K562 (cell line): ENCODE data around the gene TERT. TPM values are rescaled to one million over a fixed set of nuclear protein-coding genes. Genes with fewer than 3 reads are reported as not detected.

Experiments
- ATAC-seq: fragments of 200-7000 bp; cut with Tn5 transposase; 3 replicates; pipeline ENCODE4 v1.9.1; 2020; ENCODE audit warnings: moderate library complexity
- BruUV-seq: library from RNA; stranded (reverse); fragments of 400-500 nt; replicated peaks from 2 replicates; lab custom pipeline; 2021; lab: Mats Ljungman, UMichigan
- CTCF ChIA-PET: fragments of 300-600 bp; formaldehyde crosslinking; extraction: SDS; loops from one replicate; lab custom pipeline; 2021; ENCODE audit warnings: low intra/inter-chr PET ratio; lab: Yijun Ruan, JAX
- POLR2A ChIA-PET: fragments of 300-600, 350-650 bp; sonication (Branson Sonifier 250); formaldehyde crosslinking; extraction: SDS; loops from one replicate; lab custom pipeline; 2021; ENCODE audit warnings: antibody characterized with exemption, inconsistent platforms; lab: Yijun Ruan, JAX
- DNase-seq, 4 experiments: peaks; one replicate each; pipeline versions ENCODE4 v3.0.0 to v3.0.0-alpha.2; 2011 to 2018; ENCODE audit warnings: low spot score in 3 of 4, mixed read lengths in 3 of 4; ENCODE audit errors: extremely low read depth in 1 of 4
- FAIRE-seq: peaks from 2 replicates; lab custom pipeline; 2011; peaks lifted over from hg19 to GRCh38; lab: Jason Lieb, UNC
- H2AFZ ChIP-seq: 2 replicates; pipeline ENCODE4 v1.6.0; 2011; ENCODE audit warnings: low read depth, low read length, control low read depth, inconsistent platforms
- H3K27ac ChIP-seq: fragments of 200-600 bp; 3 replicates; pipeline ENCODE4 v1.8.0; 2011; ENCODE audit warnings: low read depth, mild to moderate bottlenecking, control low read depth, inconsistent platforms, low read length, moderate library complexity, mixed read lengths; ENCODE audit errors: extremely low read depth
- H3K27me3 ChIP-seq, 2 experiments: fragments of 300-600 bp in 1 of 2; 2 replicates in 1 of 2; 3 replicates in 1 of 2; pipeline versions ENCODE4 v1.6.0 to v1.8.0; 2011; ENCODE audit warnings: inconsistent platforms in 2 of 2, low read length in 2 of 2, mild to moderate bottlenecking in 1 of 2, mixed read lengths in 1 of 2, moderate library complexity in 1 of 2; ENCODE audit not compliant: control insufficient read depth in 2 of 2, insufficient read depth in 2 of 2
- H3K36me3 ChIP-seq: fragments of 300-600 bp; 3 replicates; pipeline ENCODE4 v1.8.0; 2011; ENCODE audit warnings: mild to moderate bottlenecking, low read length, inconsistent platforms; ENCODE audit not compliant: control insufficient read depth, insufficient read depth
- H3K4me1 ChIP-seq, 2 experiments: fragments of 200-600 bp in 1 of 2; replicated peaks in 1 of 2; 2 replicates in 1 of 2; 3 replicates in 1 of 2; pipeline versions ENCODE4 v1.5.1 to v1.8.0; 2011; ENCODE audit warnings: inconsistent platforms in 2 of 2, low read length in 2 of 2, mild to moderate bottlenecking in 1 of 2, mixed read lengths in 1 of 2, moderate library complexity in 1 of 2; ENCODE audit not compliant: control insufficient read depth in 2 of 2, insufficient read depth in 2 of 2
- H3K4me2 ChIP-seq: 2 replicates; pipeline ENCODE4 v1.6.1; 2011; ENCODE audit warnings: low read length, control low read depth, inconsistent platforms, mixed read lengths; ENCODE audit not compliant: insufficient read depth
- H3K4me3 ChIP-seq: fragments of 200-600 bp; sonication (generic), shearing (Covaris generic); 2 replicates; pipeline ENCODE4 v1.5.1; 2016; ENCODE audit warnings: control low read depth, inconsistent platforms
- H3K79me2 ChIP-seq: fragments of 200-600 bp; 3 replicates; pipeline ENCODE4 v1.8.0; 2011; ENCODE audit warnings: low read length, inconsistent platforms; ENCODE audit not compliant: control insufficient read depth, insufficient read depth
- H3K9ac ChIP-seq, 2 experiments: 2 replicates each; pipeline versions ENCODE4 v1.6.0 to v1.6.1; 2011; ENCODE audit warnings: low read depth in 2 of 2, low read length in 2 of 2, control low read depth in 1 of 2, inconsistent platforms in 1 of 2, mild to moderate bottlenecking in 1 of 2, mixed read lengths in 1 of 2; ENCODE audit not compliant: insufficient read depth in 1 of 2
- H3K9me1 ChIP-seq: one replicate; pipeline ENCODE4 v1.6.0; 2011; ENCODE audit warnings: inconsistent platforms, mild to moderate bottlenecking, low read length, moderate library complexity; ENCODE audit not compliant: control insufficient read depth, insufficient read depth
- H3K9me3 ChIP-seq: replicated peaks from 2 replicates; pipeline ENCODE4 v1.5.1; 2011; ENCODE audit warnings: low read depth, low read length, inconsistent platforms; ENCODE audit not compliant: control insufficient read depth, insufficient read depth
- H4K20me1 ChIP-seq: replicated peaks from 2 replicates; pipeline ENCODE4 v1.6.1; 2011; ENCODE audit warnings: low read length, inconsistent platforms, mixed read lengths; ENCODE audit not compliant: control insufficient read depth, insufficient read depth
- ARID2 ChIP-seq: fragments of 450-650 bp; IDR thresholded peaks from 2 replicates; pipeline ENCODE4 v1.6.1; 2017; ENCODE audit warnings: antibody characterized with exemption, mild to moderate bottlenecking
- BACH1 ChIP-seq: fragments of 200-800 bp; sonication (Bioruptor generic); IDR thresholded peaks from 2 replicates; pipeline ENCODE4 v1.6.1; 2016; ENCODE audit warnings: missing genetic modification characterization, missing compliant biosample characterization
- CXXC5 ChIP-seq: fragments of 250-450 bp; sonication (Bioruptor Pico); IDR thresholded peaks from 2 replicates; pipeline ENCODE4 v1.8.0; 2022; ENCODE audit warnings: inconsistent platforms, mild to moderate bottlenecking, moderate library complexity
- MBD2 ChIP-seq: sonication (generic); IDR thresholded peaks from 2 replicates; pipeline ENCODE4 v1.6.1; 2016; ENCODE audit warnings: low read depth, borderline replicate concordance
- NKRF ChIP-seq: fragments of 450-650 bp; IDR thresholded peaks from 2 replicates; pipeline ENCODE4 v1.6.1; 2016; ENCODE audit warnings: borderline replicate concordance
- PTBP1 ChIP-seq: fragments of 200-400 bp; formaldehyde crosslinking; IDR thresholded peaks from 2 replicates; pipeline ENCODE4 v1.6.1; 2017; ENCODE audit warnings: low read depth, low read length
- SNRNP70 ChIP-seq: fragments of 200-400 bp; formaldehyde crosslinking; optimal IDR thresholded peaks from 2 replicates; pipeline ENCODE3; 2017; ENCODE audit warnings: low read depth, low read length
- TOE1 ChIP-seq, 2 experiments: fragments of 450-650 bp in 1 of 2; sonication (generic) in 1 of 2; formaldehyde crosslinking in 1 of 2; IDR thresholded peaks; 2 replicates each; pipeline versions ENCODE4 v1.7.1 to v1.8.0; 2016 to 2022; ENCODE audit warnings: borderline replicate concordance in 2 of 2, mild to moderate bottlenecking in 2 of 2, antibody characterized with exemption in 1 of 2, inconsistent platforms in 1 of 2, low read depth in 1 of 2, missing genetic modification reagents in 1 of 2, moderate library complexity in 1 of 2
- ZFP30 ChIP-seq: fragments of 250-450 bp; sonication (Bioruptor Pico); IDR thresholded peaks from 2 replicates; pipeline ENCODE4 v1.8.0; 2022; ENCODE audit warnings: moderate library complexity, mild to moderate bottlenecking, inconsistent platforms, borderline replicate concordance
- ZNF57 ChIP-seq: fragments of 450-650 bp; formaldehyde crosslinking; IDR thresholded peaks from 2 replicates; pipeline ENCODE4 v1.4.0; 2020; ENCODE audit warnings: mild to moderate bottlenecking, moderate library complexity
- WGBS: fragments of 100-300 bp; shearing (Covaris generic); methylation state at CpG from one replicate; pipeline ENCODE4 v1.1.6; 2016; ENCODE audit warnings: low coverage, mixed read lengths; ENCODE audit not compliant: insufficient coverage; ENCODE audit errors: missing lambda C conversion rate; 5-methylcytosine and 5-hydroxymethylcytosine counted together
- in situ Hi-C: fragments of 300-500 bp; cut with MboI; formaldehyde crosslinking; loops from 4 replicates; pipeline ENCODE4 v1.15.0; 2018; ENCODE audit warnings: inconsistent platforms, mixed read lengths
- intact Hi-C: fragments of 100-400 bp; cut with micrococcal nuclease; formaldehyde crosslinking; loops from 2 replicates; pipeline ENCODE4 v1.14.2; 2022
- polyA plus RNA-seq, 8 experiments: library from polyadenylated mRNA; depleted of rRNA in 4 of 8; stranded (reverse) in 5 of 8; unstranded in 3 of 8; fragments of >200 nt; fragmentation: Nextera tagmentation in 2 of 8; fragmentation: Illumina TruSeq in 1 of 8; extraction: Ambion mirVana in 2 of 8; extraction: Trizol in 1 of 8; gene quantifications; 2 replicates each; pipeline versions ENCODE4 v1.2.1 to v1.2.3, GENCODE V29; 2011 to 2014; ENCODE audit warnings: inconsistent platforms in 1 of 8, missing spikeins in 1 of 8
- total RNA-seq, 7 experiments: library from RNA; depleted of rRNA in 6 of 7; stranded (reverse); fragments of >200 nt in 6 of 7; fragmentation: Illumina TruSeq in 2 of 7; extraction: Trizol in 2 of 7; gene quantifications; 2 replicates each; pipeline versions ENCODE4 v1.2.1 to v1.2.3, GENCODE V29; 2011 to 2021; ENCODE audit warnings: low replicate concordance in 1 of 7

The TERT gene
- total and polyA plus RNA-seq, 9 of the 15 experiments (the other 6 are each of a cell fraction or from before 2014, with no cell fraction given) = 0.08 to 4.5 (median 0.98) TPM; not detected in 1

DNA sequence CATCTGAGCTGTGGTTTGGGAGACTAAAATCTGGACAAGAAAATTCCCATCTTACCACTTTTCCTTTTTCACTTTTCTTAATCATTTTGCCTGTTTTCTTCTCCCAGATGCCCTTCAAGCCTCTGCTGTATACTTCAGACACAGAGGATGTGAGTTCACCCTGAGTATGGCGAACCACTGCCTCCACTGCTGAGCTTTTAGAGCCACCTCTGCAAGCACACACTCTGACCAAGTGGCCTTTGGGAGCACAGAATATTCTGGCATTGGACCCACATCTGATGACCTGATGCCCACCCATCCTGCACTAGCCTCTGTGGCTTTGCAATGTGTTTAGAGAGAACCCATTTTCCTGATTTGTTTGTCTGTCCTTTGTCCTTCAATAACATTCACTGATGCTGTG lies 32.5 kb downstream of the TERT start:
- TF ChIP-seq CXXC5 (CRISPR knock-in tag) = no peak
- no peak for TF ChIP-seq SNRNP70
- TF ChIP-seq ARID2 = no peak
- no peak for TF ChIP-seq ZFP30 (CRISPR knock-in tag)
- ChIA-PET CTCF (no interaction called here), POLR2A (no interaction called here)
- no peaks in the 10 kb centered on the region for H3K36me3 ChIP-seq
- H3K9me1 ChIP-seq = no peaks in the 10 kb centered on the region
- H3K27me3 ChIP-seq = peaks cover 7 to 41% of the 10 kb centered on the region in 2 experiments; a peak in 4 of 5 replicates
- no peak for DNase-seq
- no peak overlapping the region for H3K27ac ChIP-seq
- no peak overlapping the region for H3K9ac ChIP-seq
- intact Hi-C loops = no loop called here
- no peaks in the 10 kb centered on the region for H3K9me3 ChIP-seq
- no peaks in the 10 kb centered on the region for H3K79me2 ChIP-seq
- peaks cover 0 to 3% of the 10 kb centered on the region in 2 experiments; a peak in 1 of 5 replicates for H3K4me1 ChIP-seq
- H3K4me3 ChIP-seq = no peak overlapping the region
- no peak for FAIRE-seq
- BruUV-seq = no TSS peak
- H2AFZ ChIP-seq = no peak overlapping the region
- WGBS = 6% methylated on average over 1 of the region's 1 CpG
- H4K20me1 ChIP-seq = peaks cover 9% of the 10 kb centered on the region; the same call in 1 of the 2 replicates
- H3K4me2 ChIP-seq = no peak overlapping the region
- in situ Hi-C loops = no loop called here
- no peak for ATAC-seq

- Histone ChIP-seq H3K9ac (no peak overlapping the region), H3K27ac (no peak overlapping the region), H3K4me2 (no peak overlapping the region), H3K9me1 (no peaks in the 10 kb centered on the region), H3K4me1 (peaks cover 0 to 7% of the 10 kb centered on the region in 2 experiments; a peak in 1 of 5 replicates), H4K20me1 (peaks cover 14% of the 10 kb centered on the region; the same call in 1 of the 2 replicates), H3K36me3 (no peaks in the 10 kb centered on the region), H3K27me3 (peaks cover 7 to 44% of the 10 kb centered on the region in 2 experiments; a peak in 4 of 5 replicates), H3K4me3 (no peak overlapping the region), H3K9me3 (no peaks in the 10 kb centered on the region), H2AFZ (no peak overlapping the region), H3K79me2 (no peaks in the 10 kb centered on the region)
- DNase-seq (no peak), FAIRE-seq (no peak), ATAC-seq (no peak)
- in situ Hi-C loops (no loop called here), intact Hi-C loops (no loop called here)
- CTCF ChIA-PET = no interaction called here
- BruUV-seq = no TSS peak
- POLR2A ChIA-PET = no interaction called here
- 14% methylated on average over 10 of the region's 10 CpGs for WGBS
- TF ChIP-seq BACH1 (tag) = no peak
- TF ChIP-seq NKRF = no peak
- no peak for TF ChIP-seq ZFP30 (CRISPR knock-in tag)
- no peak for TF ChIP-seq TOE1 (IDR thresholded peaks at IDR 0.05; ENCODE audit: borderline replicate concordance)
- TF ChIP-seq TOE1 (CRISPR knock-in tag; IDR thresholded peaks at IDR 0.05; ENCODE audit: borderline replicate concordance, low read depth) = no peak
- TF ChIP-seq PTBP1 = no peak
- no peak for TF ChIP-seq ZNF57
- no peak for TF ChIP-seq MBD2
Measured at GRCh38 chr5:1261643-1262042, 33.2 kb downstream of the TERT start.
